GM12878 (cell line): Measurements from ENCODE around the gene ECPAS. TPM values are rescaled to one million over a fixed set of nuclear protein-coding genes. Genes with fewer than 3 reads are reported as not detected.

ENCODE experiments used
- ATAC-seq: fragments of 200-7000 bp; cut with Tn5 transposase; 3 replicates; pipeline ENCODE4 v1.9.1; 2020; ENCODE audit warnings: mild to moderate bottlenecking, moderate library complexity
- BruUV-seq: library from RNA; stranded (reverse); fragments of 400-500 nt; replicated peaks from 2 replicates; lab custom pipeline; 2021; lab: Mats Ljungman, UMichigan
- CTCF ChIA-PET: fragments of 300-600 bp; sonication (Branson Sonifier 250); formaldehyde crosslinking; extraction: SDS; loops from one replicate; lab custom pipeline; 2021; ENCODE audit warnings: inconsistent platforms; lab: Yijun Ruan, JAX
- POLR2A ChIA-PET: fragments of 350-600 bp; formaldehyde crosslinking; extraction: SDS; loops from one replicate; lab custom pipeline; 2021; ENCODE audit warnings: inconsistent platforms; lab: Charles Lee
- RAD21 ChIA-PET: fragments of 300-600 bp; sonication (Branson Sonifier 250); formaldehyde crosslinking; loops from one replicate; lab custom pipeline; 2023; ENCODE audit warnings: antibody characterized with exemption; ENCODE audit not compliant: unreplicated experiment; lab: Charles Lee
- SMC1A ChIA-PET: fragments of 300-600 bp; sonication (Branson Sonifier 250); formaldehyde crosslinking; loops from one replicate; lab custom pipeline; 2023; ENCODE audit not compliant: unreplicated experiment, uncharacterized antibody; lab: Charles Lee
- DNase-seq: peaks from one replicate; pipeline ENCODE4 v3.0.0-alpha.2; 2011; ENCODE audit warnings: low read depth, low spot score
- FAIRE-seq: peaks from 3 replicates; lab custom pipeline; 2011; peaks lifted over from hg19 to GRCh38; lab: Jason Lieb, UNC
- H2AFZ ChIP-seq: 2 replicates; pipeline ENCODE4 v1.6.0; 2011; ENCODE audit warnings: low read depth, low read length, control low read depth; ENCODE audit not compliant: control insufficient read depth
- H3K27ac ChIP-seq: 2 replicates; pipeline ENCODE4 v1.5.1; 2011; ENCODE audit warnings: control low read depth; ENCODE audit not compliant: control insufficient read depth, insufficient read depth
- H3K27me3 ChIP-seq, 2 experiments: replicated peaks in 1 of 2; 2 replicates each; pipeline versions ENCODE4 v1.6.0 to v1.6.1; 2011; ENCODE audit warnings: low read length in 1 of 2; ENCODE audit not compliant: control insufficient read depth in 2 of 2, insufficient read depth in 2 of 2
- H3K36me3 ChIP-seq, 2 experiments: 2 replicates each; pipeline ENCODE4 v1.5.1; 2011; ENCODE audit warnings: low read length in 1 of 2; ENCODE audit not compliant: control insufficient read depth in 2 of 2, insufficient read depth in 2 of 2
- H3K4me1 ChIP-seq: 2 replicates; pipeline ENCODE4 v1.6.1; 2011; ENCODE audit warnings: mild to moderate bottlenecking, low read length, moderate library complexity, mixed read lengths; ENCODE audit not compliant: control insufficient read depth, insufficient read depth
- H3K4me2 ChIP-seq: 2 replicates; pipeline ENCODE4 v1.6.0; 2011; ENCODE audit warnings: control low read depth; ENCODE audit not compliant: control insufficient read depth, insufficient read depth
- H3K4me3 ChIP-seq: fragments of 200-600 bp; sonication (generic); 2 replicates; pipeline ENCODE4 v1.5.1; 2016
- H3K79me2 ChIP-seq: 2 replicates; pipeline ENCODE4 v1.6.0; 2011; ENCODE audit warnings: low read length; ENCODE audit not compliant: control insufficient read depth, insufficient read depth
- H3K9ac ChIP-seq: 2 replicates; pipeline ENCODE4 v1.8.0; 2011; ENCODE audit warnings: low read length, control low read depth, mixed read lengths; ENCODE audit not compliant: control insufficient read depth, insufficient read depth
- H3K9me3 ChIP-seq: replicated peaks from 3 replicates; pipeline ENCODE4 v1.5.1; 2011; ENCODE audit warnings: mild to moderate bottlenecking, low read length; ENCODE audit not compliant: control insufficient read depth, insufficient read depth
- H4K20me1 ChIP-seq: 2 replicates; pipeline ENCODE4 v1.6.0; 2011; ENCODE audit not compliant: control insufficient read depth, insufficient read depth
- CHD4 ChIP-seq: fragments of 200-600 bp; sonication (generic); IDR thresholded peaks from 2 replicates; pipeline ENCODE4 v1.6.1; 2016; ENCODE audit warnings: mild to moderate bottlenecking
- HCFC1 ChIP-seq: fragments of 150-350 bp; IDR thresholded peaks from 2 replicates; pipeline ENCODE4 v1.6.1; 2014; ENCODE audit warnings: low read length
- NR2C1 ChIP-seq: fragments of 450-650 bp; IDR thresholded peaks from 2 replicates; pipeline ENCODE4 v1.6.1; 2017; ENCODE audit warnings: antibody characterized with exemption, mild to moderate bottlenecking, moderate library complexity
- SIX5 ChIP-seq: IDR thresholded peaks from 2 replicates; pipeline ENCODE4 v1.6.1; 2011; ENCODE audit warnings: mild to moderate bottlenecking, low read depth, low read length, moderate library complexity; ENCODE audit not compliant: severe bottlenecking
- WGBS: methylation state at CpG from one replicate; pipeline ENCODE4 v1.1.6; 2016; ENCODE audit warnings: low lambda C conversion rate; ENCODE audit not compliant: insufficient replicate concordance, insufficient coverage; ENCODE audit errors: missing lambda C conversion rate; 5-methylcytosine and 5-hydroxymethylcytosine counted together
- in situ Hi-C: fragments of 300-500 bp; cut with MboI; formaldehyde crosslinking; loops from 9 replicates; pipeline ENCODE4 v1.14.3; 2018; ENCODE audit warnings: mixed read lengths
- intact Hi-C: fragments of 100-400 bp; cut with micrococcal nuclease; formaldehyde crosslinking; loops from one replicate; pipeline ENCODE4 v1.14.2; 2022; ENCODE audit not compliant: unreplicated experiment
- polyA plus RNA-seq, 11 experiments: library from polyadenylated mRNA; depleted of rRNA in 4 of 11; unstranded in 6 of 11; stranded (reverse) in 5 of 11; fragments of >200 nt; fragmentation: Nextera tagmentation in 4 of 11; fragmentation: Illumina TruSeq in 1 of 11; extraction: Ambion mirVana in 4 of 11; extraction: Trizol in 1 of 11; gene quantifications; 1 replicate in 1 of 11; 2 replicates in 10 of 11; pipeline versions ENCODE4 v1.2.1 to v1.2.3, GENCODE V29; 2011 to 2016; ENCODE audit warnings: inconsistent platforms in 2 of 11, missing spikeins in 2 of 11, low read depth in 1 of 11
- total RNA-seq, 4 experiments: library from RNA; depleted of rRNA in 3 of 4; stranded (reverse); fragments of >200 nt in 3 of 4; fragmentation: Illumina TruSeq in 1 of 4; extraction: Trizol in 1 of 4; gene quantifications; 2 replicates each; pipeline versions ENCODE4 v1.2.1 to v1.2.3, GENCODE V29; 2013 to 2021
- TF ChIP-seq, protein P1 (sequence below): fragments of 450-650 bp; IDR thresholded peaks from 2 replicates; pipeline ENCODE4 v1.6.1; 2017; ENCODE audit warnings: mild to moderate bottlenecking, moderate library complexity

Gene ECPAS
- total and polyA plus RNA-seq, 10 of the 15 experiments (the other 5 are each of a cell fraction or from before 2014, with no cell fraction given) = 11.2 to 69.8 (median 50.1) TPM

DNA sequence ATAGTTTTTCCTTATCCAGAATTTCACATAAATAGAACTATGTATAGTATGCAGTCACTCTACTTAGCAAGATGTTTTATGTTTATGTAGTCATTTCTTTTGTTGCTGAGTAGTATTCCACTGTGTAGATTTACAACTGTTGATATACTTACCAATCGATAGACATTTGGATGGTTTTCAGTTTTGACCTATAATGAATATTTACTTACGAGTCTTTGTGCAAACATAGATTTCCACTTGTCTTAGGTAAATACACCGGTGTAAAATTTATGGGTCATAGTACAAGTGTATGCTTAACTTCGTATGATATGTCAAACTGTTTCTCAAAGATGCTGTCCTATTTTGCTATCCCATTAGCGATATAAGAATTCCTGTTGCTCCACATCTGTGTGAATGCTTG is 134.4 kb downstream of the ECPAS start:
- ATAC-seq (no peak), FAIRE-seq (no peak), DNase-seq (no peak)
- no TSS peak for BruUV-seq
- H3K79me2 ChIP-seq = no peaks in the 10 kb centered on the region
- no peak overlapping the region for H3K4me3 ChIP-seq
- H3K36me3 ChIP-seq = no peaks in the 10 kb centered on the region
- H3K27me3 ChIP-seq = no peaks in the 10 kb centered on the region
- H2AFZ ChIP-seq = no peak overlapping the region
- no peaks in the 10 kb centered on the region for H3K4me1 ChIP-seq
- SMC1A ChIA-PET = no interaction called here
- TF ChIP-seq CHD4 (no peak), NR2C1 (no peak), SIX5 (no peak), HCFC1 (no peak)
- TF ChIP-seq, protein P1, sequence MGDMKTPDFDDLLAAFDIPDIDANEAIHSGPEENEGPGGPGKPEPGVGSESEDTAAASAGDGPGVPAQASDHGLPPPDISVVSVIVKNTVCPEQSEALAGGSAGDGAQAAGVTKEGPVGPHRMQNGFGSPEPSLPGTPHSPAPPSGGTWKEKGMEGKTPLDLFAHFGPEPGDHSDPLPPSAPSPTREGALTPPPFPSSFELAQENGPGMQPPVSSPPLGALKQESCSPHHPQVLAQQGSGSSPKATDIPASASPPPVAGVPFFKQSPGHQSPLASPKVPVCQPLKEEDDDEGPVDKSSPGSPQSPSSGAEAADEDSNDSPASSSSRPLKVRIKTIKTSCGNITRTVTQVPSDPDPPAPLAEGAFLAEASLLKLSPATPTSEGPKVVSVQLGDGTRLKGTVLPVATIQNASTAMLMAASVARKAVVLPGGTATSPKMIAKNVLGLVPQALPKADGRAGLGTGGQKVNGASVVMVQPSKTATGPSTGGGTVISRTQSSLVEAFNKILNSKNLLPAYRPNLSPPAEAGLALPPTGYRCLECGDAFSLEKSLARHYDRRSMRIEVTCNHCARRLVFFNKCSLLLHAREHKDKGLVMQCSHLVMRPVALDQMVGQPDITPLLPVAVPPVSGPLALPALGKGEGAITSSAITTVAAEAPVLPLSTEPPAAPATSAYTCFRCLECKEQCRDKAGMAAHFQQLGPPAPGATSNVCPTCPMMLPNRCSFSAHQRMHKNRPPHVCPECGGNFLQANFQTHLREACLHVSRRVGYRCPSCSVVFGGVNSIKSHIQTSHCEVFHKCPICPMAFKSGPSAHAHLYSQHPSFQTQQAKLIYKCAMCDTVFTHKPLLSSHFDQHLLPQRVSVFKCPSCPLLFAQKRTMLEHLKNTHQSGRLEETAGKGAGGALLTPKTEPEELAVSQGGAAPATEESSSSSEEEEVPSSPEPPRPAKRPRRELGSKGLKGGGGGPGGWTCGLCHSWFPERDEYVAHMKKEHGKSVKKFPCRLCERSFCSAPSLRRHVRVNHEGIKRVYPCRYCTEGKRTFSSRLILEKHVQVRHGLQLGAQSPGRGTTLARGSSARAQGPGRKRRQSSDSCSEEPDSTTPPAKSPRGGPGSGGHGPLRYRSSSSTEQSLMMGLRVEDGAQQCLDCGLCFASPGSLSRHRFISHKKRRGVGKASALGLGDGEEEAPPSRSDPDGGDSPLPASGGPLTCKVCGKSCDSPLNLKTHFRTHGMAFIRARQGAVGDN = no peak
- POLR2A ChIA-PET = no interaction called here
- H3K4me2 ChIP-seq = no peak overlapping the region
- 67% methylated on average over 5 of the region's 5 CpGs for WGBS
- H3K9ac ChIP-seq = no peak overlapping the region
- H3K27ac ChIP-seq = no peak overlapping the region
- intact Hi-C loops (no loop called here), in situ Hi-C loops (no loop called here)
- CTCF ChIA-PET = no interaction called here
- H4K20me1 ChIP-seq = no peaks in the 10 kb centered on the region
- H3K9me3 ChIP-seq = no peaks in the 10 kb centered on the region
- RAD21 ChIA-PET = no interaction called here
